HG02852 (cell line): ENCODE measurements around the gene MANEAL.

Experiments
- ATAC-seq: cut with Tn5 transposase; IDR thresholded peaks from one replicate; pipeline ENCODE4 v1.9.1; 2021; ENCODE audit warnings: mild to moderate bottlenecking, moderate library complexity; ENCODE audit not compliant: unreplicated experiment

Gene MANEAL

GRCh38 chr1:37824001-37824400 is 30.4 kb downstream of the MANEAL start:
- no peak for ATAC-seq

- ATAC-seq, result no peak
Measured at GRCh38 chr1:37825506-37825905, 31.9 kb downstream of the MANEAL start.

- no peak for ATAC-seq
Measured at GRCh38 chr1:37828410-37829074, 34.9 kb downstream of the MANEAL start.

GRCh38 chr1:37831109-37831508 is 37.5 kb downstream of the MANEAL start:
- no peak for ATAC-seq

- no peak for ATAC-seq
Measured at GRCh38 chr1:37831809-37832208, 38.2 kb downstream of the MANEAL start.

- no peak for ATAC-seq
Measured at GRCh38 chr1:37836788-37837187, 43.1 kb downstream of the MANEAL start.

GRCh38 chr1:37839676-37840075 is 46.0 kb downstream of the MANEAL start:
- ATAC-seq, result no peak

GRCh38 chr1:37840711-37841110 is 47.1 kb downstream of the MANEAL start:
- ATAC-seq, result no peak

GRCh38 chr1:37841652-37842051 is 48.0 kb downstream of the MANEAL start:
- no peak for ATAC-seq

- no peak for ATAC-seq
Measured at GRCh38 chr1:37844536-37844935, 50.9 kb downstream of the MANEAL start.

GRCh38 chr1:37845049-37845646 is 51.5 kb downstream of the MANEAL start:
- no peak for ATAC-seq

- no peak for ATAC-seq
Measured at GRCh38 chr1:37845786-37846185, 52.1 kb downstream of the MANEAL start.

- ATAC-seq, result no peak
Measured at GRCh38 chr1:37846647-37847339, 53.1 kb downstream of the MANEAL start.

GRCh38 chr1:37849480-37849879 is 55.8 kb downstream of the MANEAL start:
- ATAC-seq, result no peak

- ATAC-seq, result no peak
Measured at GRCh38 chr1:37850352-37850955, 56.8 kb downstream of the MANEAL start.
